HG02588 (cell line): ENCODE measurements around the gene BTNL3.
"Not testable (repeated sequence)": the region's sequence is repeated elsewhere in the genome, so short reads cannot be mapped to it uniquely, and the experiment has no call there.

Source experiments
- ATAC-seq: cut with Tn5 transposase; IDR thresholded peaks from one replicate; pipeline ENCODE4 v1.9.1; 2021; ENCODE audit warnings: mild to moderate bottlenecking, moderate library complexity; ENCODE audit not compliant: unreplicated experiment

Gene BTNL3

DNA sequence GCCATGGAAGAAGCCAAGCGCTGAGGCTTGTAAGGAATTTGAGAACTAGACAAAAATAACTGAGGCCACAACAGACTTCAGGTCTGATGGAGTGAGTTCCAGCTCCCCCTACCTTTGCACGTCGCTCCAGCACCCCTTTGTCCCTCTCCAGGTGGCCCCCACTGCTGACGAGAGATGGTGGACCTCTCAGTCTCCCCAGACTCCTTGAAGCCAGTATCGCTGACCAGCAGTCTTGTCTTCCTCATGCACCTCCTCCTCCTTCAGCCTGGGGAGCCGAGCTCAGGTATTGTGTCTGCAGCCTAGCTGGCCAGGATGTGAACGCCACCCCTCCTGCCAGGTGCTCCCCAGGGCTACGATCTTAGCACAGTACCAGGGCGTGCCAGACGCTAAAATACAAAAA lies 56.7 kb downstream of the BTNL3 start:
- no peak for ATAC-seq

DNA sequence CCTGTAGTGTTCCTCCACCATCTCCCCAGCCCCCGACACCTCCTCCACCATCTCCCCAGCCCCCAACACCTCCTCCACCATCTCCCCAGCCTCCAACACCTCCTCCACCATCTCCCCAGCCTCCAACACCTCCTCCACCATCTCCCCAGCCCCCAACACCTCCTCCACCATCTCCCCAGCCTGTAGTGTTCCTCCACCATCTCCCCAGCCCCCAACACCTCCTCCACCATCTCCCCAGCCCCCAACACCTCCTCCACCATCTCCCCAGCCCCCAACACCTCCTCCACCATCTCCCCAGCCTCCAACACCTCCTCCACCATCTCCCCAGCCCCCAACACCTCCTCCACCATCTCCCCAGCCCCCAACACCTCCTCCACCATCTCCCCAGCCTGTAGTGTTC lies 57.2 kb downstream of the BTNL3 start:
- ATAC-seq = not testable (repeated sequence)

DNA sequence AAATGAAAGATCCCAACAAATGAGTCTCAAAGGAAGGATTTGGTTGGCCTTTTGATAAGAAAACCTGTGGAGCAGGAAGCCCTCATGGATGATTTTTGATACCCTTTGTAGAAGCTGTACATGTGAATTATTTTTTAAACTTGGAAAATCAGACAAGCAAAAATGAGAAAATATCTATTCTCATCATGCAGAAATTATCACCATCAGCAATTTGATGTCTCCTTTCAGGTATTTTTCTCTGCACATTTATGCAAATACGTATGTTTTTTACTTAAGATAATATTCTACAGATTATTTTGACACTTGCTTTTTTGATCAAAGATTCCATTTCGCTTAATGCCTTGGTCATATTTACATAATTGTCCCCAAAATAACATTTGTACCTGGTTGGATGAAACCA lies 58.6 kb downstream of the BTNL3 start:
- ATAC-seq = no peak

DNA sequence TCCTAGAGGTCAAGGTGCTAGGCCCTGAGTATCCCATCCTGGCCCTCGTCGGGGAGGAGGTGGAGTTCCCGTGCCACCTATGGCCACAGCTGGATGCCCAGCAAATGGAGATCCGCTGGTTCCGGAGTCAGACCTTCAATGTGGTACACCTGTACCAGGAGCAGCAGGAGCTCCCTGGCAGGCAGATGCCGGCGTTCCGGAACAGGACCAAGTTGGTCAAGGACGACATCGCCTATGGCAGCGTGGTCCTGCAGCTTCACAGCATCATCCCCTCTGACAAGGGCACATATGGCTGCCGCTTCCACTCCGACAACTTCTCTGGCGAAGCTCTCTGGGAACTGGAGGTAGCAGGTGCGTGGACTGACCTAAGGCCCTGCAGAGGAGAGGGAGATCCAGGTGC lies 59.3 kb downstream of the BTNL3 start:
- ATAC-seq = no peak

DNA sequence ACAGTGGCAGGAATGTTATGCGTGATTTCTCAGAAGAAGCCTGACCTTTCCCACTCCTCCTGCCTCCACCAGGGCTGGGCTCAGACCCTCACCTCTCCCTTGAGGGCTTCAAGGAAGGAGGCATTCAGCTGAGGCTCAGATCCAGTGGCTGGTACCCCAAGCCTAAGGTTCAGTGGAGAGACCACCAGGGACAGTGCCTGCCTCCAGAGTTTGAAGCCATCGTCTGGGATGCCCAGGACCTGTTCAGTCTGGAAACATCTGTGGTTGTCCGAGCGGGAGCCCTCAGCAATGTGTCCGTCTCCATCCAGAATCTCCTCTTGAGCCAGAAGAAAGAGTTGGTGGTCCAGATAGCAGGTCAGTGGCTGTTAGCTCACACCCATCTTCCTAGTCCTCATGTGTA lies 61.4 kb downstream of the BTNL3 start:
- no peak for ATAC-seq

DNA sequence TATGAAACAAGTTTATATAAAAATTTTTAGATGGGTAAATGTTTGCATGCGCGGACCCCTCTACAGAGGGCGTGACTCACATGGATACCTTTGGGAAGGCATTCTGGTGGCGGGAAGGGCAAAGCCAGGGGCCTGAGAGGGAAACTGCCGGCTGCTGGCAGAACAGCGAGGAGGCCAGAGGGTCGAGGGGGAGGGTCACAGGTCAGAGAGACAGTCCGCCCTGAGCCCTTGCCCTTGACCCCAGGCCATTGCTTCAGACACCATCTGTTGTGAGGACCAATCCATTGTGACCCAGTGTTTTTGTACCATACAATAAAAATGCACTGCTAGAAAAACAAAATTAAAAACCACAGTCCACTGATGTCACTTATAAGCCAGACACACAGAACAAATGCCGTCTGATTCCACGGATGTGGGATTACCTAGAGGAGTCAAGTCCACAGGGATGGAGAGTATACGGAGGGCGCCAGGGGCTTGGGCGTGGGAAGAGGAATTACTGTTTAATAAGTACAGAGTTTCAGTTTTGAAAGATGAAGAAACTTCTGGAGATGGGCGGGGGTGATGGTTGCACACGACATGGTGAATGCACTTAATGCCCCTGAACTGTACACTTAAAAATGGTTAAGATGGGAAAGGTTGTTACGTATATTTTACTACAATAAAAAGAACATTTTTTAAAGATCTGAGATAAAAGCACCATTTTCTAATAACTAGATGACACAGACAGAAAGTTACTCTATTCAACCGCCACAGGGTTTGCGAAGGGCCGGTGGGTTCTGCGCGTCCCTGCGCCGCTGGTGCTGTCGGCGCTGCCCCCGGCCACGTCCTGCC lies 63.4 kb downstream of the BTNL3 start:
- no peak for ATAC-seq

DNA sequence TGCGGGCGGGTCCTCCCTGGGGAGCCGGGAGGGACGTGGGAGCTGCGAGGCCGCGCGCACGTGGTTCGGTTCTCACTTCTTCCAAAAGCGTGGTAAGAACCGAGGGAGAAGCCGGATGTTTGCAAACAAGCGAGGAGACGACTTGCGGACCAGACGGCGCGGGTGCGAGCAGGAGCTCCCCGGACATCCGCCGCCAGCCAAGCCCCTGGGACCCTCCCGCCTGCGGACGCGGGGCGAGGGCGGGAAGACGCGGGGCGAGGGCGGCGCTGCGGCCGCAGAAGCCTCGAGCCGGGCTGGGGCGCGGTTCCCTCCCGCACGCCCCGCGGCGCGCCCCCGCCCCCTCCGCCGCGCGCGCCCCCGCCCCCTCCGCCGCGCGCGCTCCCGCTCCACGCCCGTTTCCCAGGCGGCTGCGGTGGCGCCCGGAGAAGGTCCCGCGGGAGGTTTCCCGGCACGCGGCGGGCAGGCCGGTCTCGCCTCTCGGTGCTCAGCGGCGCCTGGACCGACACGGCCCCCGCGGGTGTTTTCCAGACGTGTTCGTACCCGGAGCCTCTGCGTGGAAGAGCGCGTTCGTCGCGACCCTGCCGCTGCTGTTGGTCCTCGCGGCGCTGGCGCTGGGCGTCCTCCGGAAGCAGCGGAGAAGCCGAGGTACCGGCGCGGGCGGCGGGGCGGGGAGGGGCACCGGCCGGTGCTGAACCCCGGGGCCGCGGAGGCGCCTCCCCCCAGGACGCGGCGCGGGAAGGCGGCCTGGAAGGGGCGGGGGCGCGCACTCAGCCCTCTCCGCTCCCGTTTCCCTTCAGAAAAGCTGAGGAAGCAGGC lies 64.2 kb downstream of the BTNL3 start:
- ATAC-seq = no peak

DNA sequence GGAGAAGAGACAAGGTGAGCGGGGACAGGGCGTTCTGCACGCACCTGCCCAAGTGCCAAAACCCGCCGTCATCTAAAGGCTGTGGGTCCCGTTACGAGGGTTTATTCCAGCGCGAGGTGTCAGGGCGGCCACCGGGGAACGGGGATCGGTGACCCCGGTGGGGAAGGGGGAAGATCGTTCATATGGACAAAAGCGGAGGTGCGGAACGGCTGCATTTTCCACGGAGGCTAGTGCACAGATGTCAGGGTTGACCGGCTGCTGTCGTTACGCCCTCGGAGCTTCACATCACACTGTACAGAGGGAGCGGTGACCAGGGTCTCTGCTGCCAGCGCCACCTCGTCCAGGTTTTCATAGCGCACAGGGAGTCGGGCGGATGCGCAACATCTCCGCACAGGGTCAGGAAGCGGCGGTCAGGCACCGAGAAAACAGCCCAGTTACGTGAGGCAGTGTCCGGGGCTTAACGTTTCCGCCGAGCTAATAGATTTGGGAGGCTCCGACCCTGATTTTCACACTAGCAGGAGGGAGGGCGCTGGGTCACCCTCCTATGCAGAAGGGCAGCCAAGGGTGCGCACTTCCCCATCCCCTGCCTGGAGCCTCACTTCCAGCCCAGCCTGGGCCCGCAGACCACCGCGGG lies 65.0 kb downstream of the BTNL3 start:
- ATAC-seq = no peak

DNA sequence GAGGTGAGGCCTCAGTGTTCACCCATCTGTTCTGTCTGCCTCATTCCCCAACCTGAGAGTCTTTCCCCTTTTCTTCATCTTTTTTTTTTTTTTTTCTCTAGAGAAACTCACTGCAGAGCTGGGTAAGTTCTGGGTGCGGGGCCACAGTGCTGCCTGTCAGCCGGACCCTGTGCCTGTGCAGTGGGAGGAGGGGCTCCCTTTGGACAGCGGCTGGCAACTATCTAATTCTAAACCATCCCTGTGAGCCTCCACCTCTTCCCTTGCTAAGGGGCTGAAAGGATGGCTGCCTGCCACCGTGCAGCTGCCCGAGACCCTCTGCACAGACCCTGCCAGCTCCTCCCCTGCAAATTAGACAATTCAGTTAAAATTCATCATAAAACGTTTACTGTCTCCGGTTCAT lies 65.5 kb downstream of the BTNL3 start:
- no peak for ATAC-seq

DNA sequence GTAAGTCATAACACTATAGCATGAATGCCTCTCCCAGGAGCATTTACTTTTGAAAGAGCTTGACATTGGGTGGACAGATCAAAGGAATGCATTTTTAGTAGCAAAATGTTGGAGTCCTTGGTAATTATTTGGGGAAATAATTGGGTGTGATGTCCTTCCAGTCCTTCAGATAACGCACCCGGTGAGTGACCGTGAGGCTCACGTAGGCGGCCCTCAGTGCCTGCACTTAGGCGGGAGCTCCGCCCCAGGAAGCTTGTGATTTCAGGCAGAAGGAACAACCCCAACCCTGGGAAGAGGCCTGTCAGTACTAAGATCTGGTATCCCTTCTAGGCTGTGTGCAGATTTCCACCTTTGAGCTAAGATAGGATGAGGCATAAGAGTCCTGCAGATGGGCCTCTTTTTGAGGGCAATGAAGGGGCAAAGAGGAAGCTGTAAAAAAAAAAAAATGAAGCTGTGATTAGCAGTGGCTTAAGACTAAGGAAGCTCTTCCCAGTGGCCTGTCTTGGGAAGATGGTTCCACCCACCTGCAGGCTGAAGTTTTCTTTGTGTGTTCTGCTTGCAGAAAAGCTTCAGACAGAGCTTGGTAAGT lies 66.3 kb downstream of the BTNL3 start:
- ATAC-seq = no peak
